HG03039 (cell line): ENCODE results near the gene HMGN5.

Source experiments
- ATAC-seq: cut with Tn5 transposase; IDR thresholded peaks from one replicate; pipeline ENCODE4 v1.9.1; 2021; ENCODE audit warnings: mild to moderate bottlenecking, moderate library complexity; ENCODE audit not compliant: unreplicated experiment

Gene HMGN5

GRCh38 chrX:81120936-81121371 is 80.8 kb downstream of the HMGN5 start:
- ATAC-seq, result peak; percentile 47

GRCh38 chrX:81120258-81120935 is 81.3 kb downstream of the HMGN5 start:
- peak; percentile 10 for ATAC-seq

GRCh38 chrX:81114757-81115156 is 87.0 kb downstream of the HMGN5 start:
- ATAC-seq, result no peak

GRCh38 chrX:81110286-81110685 is 91.4 kb downstream of the HMGN5 start:
- ATAC-seq, result no peak

- no peak for ATAC-seq
These were observed 119.1 kb downstream of the HMGN5 start for GRCh38 chrX:81082649-81083048.
